Endothelial cell of umbilical vein (primary cell): ENCODE measurements around the gene MXD4. TPM values are rescaled to one million over a fixed set of nuclear protein-coding genes. Genes with fewer than 3 reads are reported as not detected.

Source experiments
- BruUV-seq: library from RNA; stranded (reverse); fragments of 400-500 nt; replicated peaks from 2 replicates; lab custom pipeline; 2021; lab: Mats Ljungman, UMichigan
- CTCF ChIA-PET: fragments of 300-600, 350-600 bp; sonication (Branson Sonifier 250); formaldehyde crosslinking; loops from one replicate; lab custom pipeline; 2021; ENCODE audit warnings: antibody characterized with exemption, inconsistent platforms; lab: Charles Lee
- POLR2A ChIA-PET: fragments of 300-600, 350-600 bp; sonication (Branson Sonifier 250); formaldehyde crosslinking; loops from one replicate; lab custom pipeline; 2021; ENCODE audit warnings: antibody characterized with exemption, inconsistent platforms; lab: Charles Lee
- DNase-seq: peaks from one replicate; pipeline ENCODE4 v3.0.0-alpha.2; 2011; ENCODE audit warnings: low read depth, low spot score
- FAIRE-seq: peaks from 2 replicates; lab custom pipeline; 2011; peaks lifted over from hg19 to GRCh38; lab: Jason Lieb, UNC
- H2AFZ ChIP-seq: 2 replicates; pipeline ENCODE4 v1.6.0; 2012; ENCODE audit warnings: low read depth, low read length, control low read depth, inconsistent platforms
- H3K27ac ChIP-seq: 2 replicates; pipeline ENCODE4 v1.5.1; 2011; ENCODE audit warnings: low read depth, mild to moderate bottlenecking, control low read depth, low read length, moderate library complexity; ENCODE audit not compliant: insufficient read depth
- H3K27me3 ChIP-seq, 2 experiments: 2 replicates each; pipeline versions ENCODE4 v1.6.0 to v1.6.1; 2011; ENCODE audit warnings: low read length in 2 of 2, mixed read lengths in 1 of 2; ENCODE audit not compliant: control insufficient read depth in 2 of 2, insufficient read depth in 2 of 2
- H3K36me3 ChIP-seq, 2 experiments: 2 replicates in 1 of 2; 3 replicates in 1 of 2; pipeline ENCODE4 v1.5.1; 2011; ENCODE audit warnings: low read length in 2 of 2, mild to moderate bottlenecking in 1 of 2, moderate library complexity in 1 of 2; ENCODE audit not compliant: control insufficient read depth in 2 of 2, insufficient read depth in 2 of 2; ENCODE audit errors: extremely low read depth in 1 of 2
- H3K4me1 ChIP-seq: 3 replicates; pipeline ENCODE4 v1.5.1; 2011; ENCODE audit warnings: mild to moderate bottlenecking, low read length; ENCODE audit not compliant: control insufficient read depth, insufficient read depth; ENCODE audit errors: extremely low read depth
- H3K4me2 ChIP-seq: 2 replicates; pipeline ENCODE4 v1.6.1; 2011; ENCODE audit warnings: low read length, control low read depth, mixed read lengths; ENCODE audit not compliant: insufficient read depth
- H3K4me3 ChIP-seq, 3 experiments: fragments of 200-600 bp in 1 of 3; sonication (generic), shearing (Covaris generic) in 1 of 3; replicated peaks in 1 of 3; 2 replicates each; pipeline ENCODE4 v1.5.1; 2011 to 2016; ENCODE audit warnings: control low read depth in 3 of 3, low read length in 3 of 3, mild to moderate bottlenecking in 2 of 3, inconsistent platforms in 1 of 3, low read depth in 1 of 3, moderate library complexity in 1 of 3; ENCODE audit not compliant: insufficient read depth in 1 of 3
- H3K79me2 ChIP-seq: 2 replicates; pipeline ENCODE4 v1.6.0; 2012; ENCODE audit warnings: low read length, inconsistent platforms; ENCODE audit not compliant: control insufficient read depth, insufficient read depth
- H3K9ac ChIP-seq: replicated peaks from 2 replicates; pipeline ENCODE3; 2011; ENCODE audit warnings: low read length, control low read depth; ENCODE audit not compliant: insufficient read depth; ENCODE audit errors: extremely low read depth
- H3K9me1 ChIP-seq: replicated peaks from 3 replicates; pipeline ENCODE4 v1.6.0; 2011; ENCODE audit warnings: mild to moderate bottlenecking, low read length; ENCODE audit not compliant: control insufficient read depth, insufficient read depth; ENCODE audit errors: extremely low read depth
- H3K9me3 ChIP-seq: replicated peaks from 2 replicates; pipeline ENCODE4 v1.5.1; 2012; ENCODE audit warnings: low read length, inconsistent platforms; ENCODE audit not compliant: control insufficient read depth, insufficient read depth
- H4K20me1 ChIP-seq: replicated peaks from 2 replicates; pipeline ENCODE3; 2011; ENCODE audit warnings: mild to moderate bottlenecking, low read length; ENCODE audit not compliant: control insufficient read depth, insufficient read depth; ENCODE audit errors: extremely low read depth
- CTCF ChIP-seq, 2 donors: IDR thresholded peaks; 1 replicate in 1 of 2; 2 replicates in 1 of 2; pipeline ENCODE4 v1.5.1; 2011; ENCODE audit warnings: low read length in 2 of 2, mild to moderate bottlenecking in 2 of 2, moderate library complexity in 2 of 2, control low read depth in 1 of 2, inconsistent platforms in 1 of 2, low read depth in 1 of 2; ENCODE audit not compliant: insufficient read depth in 1 of 2; ENCODE audit errors: extremely low read depth in 1 of 2
- EZH2 ChIP-seq: IDR thresholded peaks from 2 replicates; pipeline ENCODE4 v1.6.1; 2012; ENCODE audit warnings: borderline replicate concordance, low read depth, mild to moderate bottlenecking, moderate library complexity, low read length, inconsistent platforms; ENCODE audit not compliant: severe bottlenecking
- FOS ChIP-seq: IDR thresholded peaks from 2 replicates; pipeline ENCODE4 v1.6.1; 2011; ENCODE audit warnings: mild to moderate bottlenecking, low read length, moderate library complexity, borderline replicate concordance; ENCODE audit not compliant: insufficient read depth
- GATA2 ChIP-seq: IDR thresholded peaks from 2 replicates; pipeline ENCODE4 v1.7.0; 2011; ENCODE audit warnings: low read depth, mild to moderate bottlenecking, moderate library complexity, mixed read lengths, low read length; ENCODE audit not compliant: insufficient read length, insufficient read depth
- JUN ChIP-seq: IDR thresholded peaks from 2 replicates; pipeline ENCODE4 v1.6.1; 2011; ENCODE audit warnings: borderline replicate concordance, low read depth; ENCODE audit not compliant: insufficient read length, insufficient read depth
- MAX ChIP-seq: IDR thresholded peaks from 2 replicates; pipeline ENCODE4 v1.6.1; 2011; ENCODE audit not compliant: insufficient read depth, insufficient read length
- MYC ChIP-seq: IDR thresholded peaks from one replicate; pipeline ENCODE4 v1.6.1; 2011; ENCODE audit warnings: mild to moderate bottlenecking, low read depth, low read length
- POLR2A ChIP-seq: IDR thresholded peaks from 2 replicates; pipeline ENCODE4 v1.6.1; 2012; ENCODE audit warnings: low read depth, mild to moderate bottlenecking, control low read depth, low read length
- POLR2AphosphoS5 ChIP-seq: IDR thresholded peaks from 2 replicates; pipeline ENCODE4 v1.6.1; 2012; ENCODE audit warnings: low read depth, mild to moderate bottlenecking, control low read depth, low read length, moderate library complexity; ENCODE audit not compliant: insufficient read depth
- dilution Hi-C: fragments of 300-500 bp; cut with MboI; formaldehyde crosslinking; loops from one replicate; pipeline ENCODE4 v1.15.0; 2019; ENCODE audit warnings: low sequenced_read_pairs; ENCODE audit not compliant: extremely low pct_ligation_motif_present
- intact Hi-C: fragments of 100-400 bp; cut with micrococcal nuclease; formaldehyde crosslinking; loops from one replicate; pipeline ENCODE4 v1.10.0; 2022
- polyA plus RNA-seq, 4 experiments: library from polyadenylated mRNA; depleted of rRNA in 3 of 4; stranded (reverse) in 3 of 4; unstranded in 1 of 4; fragments of >200 nt; gene quantifications; 2 replicates each; pipeline versions ENCODE4 v1.2.1 to v1.2.3, GENCODE V29; 2011 to 2012; ENCODE audit warnings: missing spikeins in 1 of 4
- total RNA-seq: library from RNA; stranded (reverse); gene quantifications from 2 replicates; pipeline ENCODE4 v1.2.3, GENCODE V29; 2021

The MXD4 gene
- total and polyA plus RNA-seq, 2 donors (not counting 3 experiments of a cell fraction or from before 2014, with no cell fraction given), result 62.7 to 74.1 TPM

GRCh38 chr4:2290974-2291704, 29.2 kb upstream of the MXD4 start:
- no peak for DNase-seq

More at GRCh38 chr4:2290974-2291704, 29.2 kb upstream of the MXD4 start:
- H3K27ac ChIP-seq, result no peak overlapping the region
- H3K36me3 ChIP-seq, result no peaks in the 10 kb centered on the region
- no peak overlapping the region for H3K9ac ChIP-seq
- no peak for FAIRE-seq
- dilution Hi-C loops, result no loop called here
- no peaks in the 10 kb centered on the region for H3K27me3 ChIP-seq
- H3K4me3 ChIP-seq, result no peak overlapping the region
- BruUV-seq, result no TSS peak
- H3K4me1 ChIP-seq, result no peaks in the 10 kb centered on the region
- no peaks in the 10 kb centered on the region for H3K9me3 ChIP-seq
- TF ChIP-seq FOS (no peak), GATA2 (no peak), MAX (no peak), MYC (no peak), POLR2A (no peak), EZH2 (no peak), POLR2AphosphoS5 (no peak), JUN (no peak), CTCF (IDR thresholded peaks at IDR 0.05; ENCODE audit: extremely low read depth in 1 of 2, insufficient read depth in 1 of 2, low read depth in 1 of 2, low read length in 2 of 2) (no peak)
- H2AFZ ChIP-seq, result no peak overlapping the region
- H3K9me1 ChIP-seq, result no peaks in the 10 kb centered on the region
- intact Hi-C loops, result no loop called here
- no peaks in the 10 kb centered on the region for H3K79me2 ChIP-seq
- no peak overlapping the region for H3K4me2 ChIP-seq
- ChIA-PET POLR2A (no interaction called here), CTCF (no interaction called here)
- H4K20me1 ChIP-seq, result no peaks in the 10 kb centered on the region
